Epithelial cell of proximal tubule (primary cell): ENCODE data around the gene TMEM126B. TPM values are rescaled to one million over a fixed set of nuclear protein-coding genes. Genes with fewer than 3 reads are reported as not detected.
A peak's percentile ranks its signal among the peaks of the same experiment; 100 is the strongest.

Source experiments
- DNase-seq: peaks from one replicate; pipeline ENCODE4 v3.0.0-alpha.2; 2011; ENCODE audit warnings: low read depth
- H3K4me3 ChIP-seq: 2 replicates; pipeline ENCODE4 v1.5.1; 2011; ENCODE audit warnings: low read depth, mild to moderate bottlenecking, low read length
- CTCF ChIP-seq: conservative IDR thresholded peaks from 2 replicates; pipeline ENCODE4 v1.5.1; 2012; ENCODE audit warnings: low read depth, mild to moderate bottlenecking, low read length
- total RNA-seq: library from RNA; depleted of rRNA; stranded (reverse); fragments of >200 nt; gene quantifications from 2 replicates; pipeline ENCODE4 v1.2.3, GENCODE V29; 2015

TMEM126B gene
- total RNA-seq: 68.8 and 86.8 TPM in 2 replicates

GRCh38 chr11:85627998-85628770 is at the start of gene TMEM126B:
Gene TMEM126B (plus strand): TSS chr11:85628593. CDS start chr11:85628608, 15 bp downstream.
- peak within 1 kb of the TSS; percentile 85 for H3K4me3 ChIP-seq
- no peak for TF ChIP-seq CTCF
- DNase-seq: no peak

- no peak overlapping the region for H3K4me3 ChIP-seq
- DNase-seq: no peak
- TF ChIP-seq CTCF: no peak
These were observed 46.3 kb upstream of the TMEM126B start for GRCh38 chr11:85582111-85582510.

GRCh38 chr11:85589373-85589772 is 39.0 kb upstream of the TMEM126B start:
- TF ChIP-seq CTCF: no peak
- no peak overlapping the region for H3K4me3 ChIP-seq
- DNase-seq: no peak

- peak; percentile 39 for TF ChIP-seq CTCF
- H3K4me3 ChIP-seq: no peak overlapping the region
- DNase-seq: no peak
These were observed 37.4 kb upstream of the TMEM126B start for GRCh38 chr11:85590848-85591483.

GRCh38 chr11:85595285-85595884 is 33.0 kb upstream of the TMEM126B start:
- no peak overlapping the region for H3K4me3 ChIP-seq
- peak; percentile 66 for TF ChIP-seq CTCF
- DNase-seq: no peak

- H3K4me3 ChIP-seq: no peak overlapping the region
- no peak for DNase-seq
- no peak for TF ChIP-seq CTCF
These were observed 31.5 kb upstream of the TMEM126B start for GRCh38 chr11:85596886-85597285.
